ENCODE data around the gene KHDC4. TPM values are rescaled to one million over a fixed set of nuclear protein-coding genes. Genes with fewer than 3 reads are reported as not detected.

Gene KHDC4
- total and polyA plus RNA-seq, 2 of the 13 experiments (the other 11 are each of a cell fraction or from before 2014, with no cell fraction given): 33.5 to 92.0 TPM

DNA sequence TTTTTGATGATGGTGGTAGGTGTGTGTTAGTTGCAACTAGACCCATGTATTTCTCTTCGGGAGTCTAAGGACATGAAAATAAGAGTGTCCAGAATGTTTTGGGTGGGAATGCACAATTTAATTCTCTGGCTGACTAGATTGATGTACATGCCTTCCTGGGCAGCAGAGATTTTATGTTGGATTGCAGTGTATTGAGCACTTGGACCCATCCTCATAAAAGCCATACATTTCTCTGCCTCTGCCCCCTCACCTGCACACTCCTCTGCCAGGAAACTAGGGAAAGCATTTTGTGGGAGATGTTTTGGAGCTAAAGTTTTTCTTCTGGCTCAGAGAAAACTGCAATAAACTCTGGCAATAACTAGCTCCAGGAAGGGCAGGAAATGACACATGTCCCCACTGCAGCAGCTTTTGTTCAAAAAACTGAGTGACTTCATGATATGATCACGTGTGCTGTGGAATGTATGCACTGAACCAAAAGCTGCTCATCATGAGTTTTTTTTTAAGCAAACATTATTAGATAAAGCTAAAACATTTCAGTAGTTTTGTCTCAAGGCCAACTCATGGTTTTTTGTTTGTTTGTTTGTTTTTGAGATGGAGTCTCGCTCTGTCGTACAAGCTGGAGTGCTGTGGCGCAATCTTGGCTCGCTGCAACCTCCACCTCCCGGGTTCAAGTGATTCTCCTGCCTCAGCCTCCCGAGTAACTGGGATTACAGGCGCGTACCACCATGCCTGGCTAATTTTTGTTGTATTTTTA lies 40.6 kb downstream of the KHDC4 start (continued):
- TF ChIP-seq, protein P1, sequence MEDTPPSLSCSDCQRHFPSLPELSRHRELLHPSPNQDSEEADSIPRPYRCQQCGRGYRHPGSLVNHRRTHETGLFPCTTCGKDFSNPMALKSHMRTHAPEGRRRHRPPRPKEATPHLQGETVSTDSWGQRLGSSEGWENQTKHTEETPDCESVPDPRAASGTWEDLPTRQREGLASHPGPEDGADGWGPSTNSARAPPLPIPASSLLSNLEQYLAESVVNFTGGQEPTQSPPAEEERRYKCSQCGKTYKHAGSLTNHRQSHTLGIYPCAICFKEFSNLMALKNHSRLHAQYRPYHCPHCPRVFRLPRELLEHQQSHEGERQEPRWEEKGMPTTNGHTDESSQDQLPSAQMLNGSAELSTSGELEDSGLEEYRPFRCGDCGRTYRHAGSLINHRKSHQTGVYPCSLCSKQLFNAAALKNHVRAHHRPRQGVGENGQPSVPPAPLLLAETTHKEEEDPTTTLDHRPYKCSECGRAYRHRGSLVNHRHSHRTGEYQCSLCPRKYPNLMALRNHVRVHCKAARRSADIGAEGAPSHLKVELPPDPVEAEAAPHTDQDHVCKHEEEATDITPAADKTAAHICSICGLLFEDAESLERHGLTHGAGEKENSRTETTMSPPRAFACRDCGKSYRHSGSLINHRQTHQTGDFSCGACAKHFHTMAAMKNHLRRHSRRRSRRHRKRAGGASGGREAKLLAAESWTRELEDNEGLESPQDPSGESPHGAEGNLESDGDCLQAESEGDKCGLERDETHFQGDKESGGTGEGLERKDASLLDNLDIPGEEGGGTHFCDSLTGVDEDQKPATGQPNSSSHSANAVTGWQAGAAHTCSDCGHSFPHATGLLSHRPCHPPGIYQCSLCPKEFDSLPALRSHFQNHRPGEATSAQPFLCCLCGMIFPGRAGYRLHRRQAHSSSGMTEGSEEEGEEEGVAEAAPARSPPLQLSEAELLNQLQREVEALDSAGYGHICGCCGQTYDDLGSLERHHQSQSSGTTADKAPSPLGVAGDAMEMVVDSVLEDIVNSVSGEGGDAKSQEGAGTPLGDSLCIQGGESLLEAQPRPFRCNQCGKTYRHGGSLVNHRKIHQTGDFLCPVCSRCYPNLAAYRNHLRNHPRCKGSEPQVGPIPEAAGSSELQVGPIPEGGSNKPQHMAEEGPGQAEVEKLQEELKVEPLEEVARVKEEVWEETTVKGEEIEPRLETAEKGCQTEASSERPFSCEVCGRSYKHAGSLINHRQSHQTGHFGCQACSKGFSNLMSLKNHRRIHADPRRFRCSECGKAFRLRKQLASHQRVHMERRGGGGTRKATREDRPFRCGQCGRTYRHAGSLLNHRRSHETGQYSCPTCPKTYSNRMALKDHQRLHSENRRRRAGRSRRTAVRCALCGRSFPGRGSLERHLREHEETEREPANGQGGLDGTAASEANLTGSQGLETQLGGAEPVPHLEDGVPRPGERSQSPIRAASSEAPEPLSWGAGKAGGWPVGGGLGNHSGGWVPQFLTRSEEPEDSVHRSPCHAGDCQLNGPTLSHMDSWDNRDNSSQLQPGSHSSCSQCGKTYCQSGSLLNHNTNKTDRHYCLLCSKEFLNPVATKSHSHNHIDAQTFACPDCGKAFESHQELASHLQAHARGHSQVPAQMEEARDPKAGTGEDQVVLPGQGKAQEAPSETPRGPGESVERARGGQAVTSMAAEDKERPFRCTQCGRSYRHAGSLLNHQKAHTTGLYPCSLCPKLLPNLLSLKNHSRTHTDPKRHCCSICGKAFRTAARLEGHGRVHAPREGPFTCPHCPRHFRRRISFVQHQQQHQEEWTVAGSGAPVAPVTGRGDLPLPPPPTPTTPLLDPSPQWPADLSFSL (CRISPR knock-in tag; IDR thresholded peaks at IDR 0.05): no peak
- TF ChIP-seq, protein P2, sequence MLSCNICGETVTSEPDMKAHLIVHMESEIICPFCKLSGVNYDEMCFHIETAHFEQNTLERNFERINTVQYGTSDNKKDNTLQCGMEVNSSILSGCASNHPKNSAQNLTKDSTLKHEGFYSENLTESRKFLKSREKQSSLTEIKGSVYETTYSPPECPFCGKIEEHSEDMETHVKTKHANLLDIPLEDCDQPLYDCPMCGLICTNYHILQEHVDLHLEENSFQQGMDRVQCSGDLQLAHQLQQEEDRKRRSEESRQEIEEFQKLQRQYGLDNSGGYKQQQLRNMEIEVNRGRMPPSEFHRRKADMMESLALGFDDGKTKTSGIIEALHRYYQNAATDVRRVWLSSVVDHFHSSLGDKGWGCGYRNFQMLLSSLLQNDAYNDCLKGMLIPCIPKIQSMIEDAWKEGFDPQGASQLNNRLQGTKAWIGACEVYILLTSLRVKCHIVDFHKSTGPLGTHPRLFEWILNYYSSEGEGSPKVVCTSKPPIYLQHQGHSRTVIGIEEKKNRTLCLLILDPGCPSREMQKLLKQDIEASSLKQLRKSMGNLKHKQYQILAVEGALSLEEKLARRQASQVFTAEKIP (CRISPR knock-in tag; IDR thresholded peaks at IDR 0.05; ENCODE audit: borderline replicate concordance): no peak
- TF ChIP-seq ZC3H4 (CRISPR knock-in tag; IDR thresholded peaks at IDR 0.05; ENCODE audit: borderline replicate concordance): no peak
- TF ChIP-seq PTBP1 (IDR thresholded peaks at IDR 0.05; ENCODE audit: low read depth, low read length, poor library complexity, severe bottlenecking): no peak
- TF ChIP-seq, protein P3, sequence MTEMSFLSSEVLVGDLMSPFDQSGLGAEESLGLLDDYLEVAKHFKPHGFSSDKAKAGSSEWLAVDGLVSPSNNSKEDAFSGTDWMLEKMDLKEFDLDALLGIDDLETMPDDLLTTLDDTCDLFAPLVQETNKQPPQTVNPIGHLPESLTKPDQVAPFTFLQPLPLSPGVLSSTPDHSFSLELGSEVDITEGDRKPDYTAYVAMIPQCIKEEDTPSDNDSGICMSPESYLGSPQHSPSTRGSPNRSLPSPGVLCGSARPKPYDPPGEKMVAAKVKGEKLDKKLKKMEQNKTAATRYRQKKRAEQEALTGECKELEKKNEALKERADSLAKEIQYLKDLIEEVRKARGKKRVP (CRISPR knock-in tag; IDR thresholded peaks at IDR 0.05): peak in 1 of 2 experiments; percentile 61; a peak in 1 of 4 replicates
- peak; percentile 77 for TF ChIP-seq CEBPG (CRISPR knock-in tag; IDR thresholded peaks at IDR 0.05)
- TF ChIP-seq ZBTB20 (CRISPR knock-in tag; IDR thresholded peaks at IDR 0.05; ENCODE audit: borderline replicate concordance, low read depth): no peak
- TF ChIP-seq, protein P4, sequence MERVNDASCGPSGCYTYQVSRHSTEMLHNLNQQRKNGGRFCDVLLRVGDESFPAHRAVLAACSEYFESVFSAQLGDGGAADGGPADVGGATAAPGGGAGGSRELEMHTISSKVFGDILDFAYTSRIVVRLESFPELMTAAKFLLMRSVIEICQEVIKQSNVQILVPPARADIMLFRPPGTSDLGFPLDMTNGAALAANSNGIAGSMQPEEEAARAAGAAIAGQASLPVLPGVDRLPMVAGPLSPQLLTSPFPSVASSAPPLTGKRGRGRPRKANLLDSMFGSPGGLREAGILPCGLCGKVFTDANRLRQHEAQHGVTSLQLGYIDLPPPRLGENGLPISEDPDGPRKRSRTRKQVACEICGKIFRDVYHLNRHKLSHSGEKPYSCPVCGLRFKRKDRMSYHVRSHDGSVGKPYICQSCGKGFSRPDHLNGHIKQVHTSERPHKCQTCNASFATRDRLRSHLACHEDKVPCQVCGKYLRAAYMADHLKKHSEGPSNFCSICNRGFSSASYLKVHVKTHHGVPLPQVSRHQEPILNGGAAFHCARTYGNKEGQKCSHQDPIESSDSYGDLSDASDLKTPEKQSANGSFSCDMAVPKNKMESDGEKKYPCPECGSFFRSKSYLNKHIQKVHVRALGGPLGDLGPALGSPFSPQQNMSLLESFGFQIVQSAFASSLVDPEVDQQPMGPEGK (CRISPR knock-in tag; IDR thresholded peaks at IDR 0.05): no peak
- TF ChIP-seq, protein P5, sequence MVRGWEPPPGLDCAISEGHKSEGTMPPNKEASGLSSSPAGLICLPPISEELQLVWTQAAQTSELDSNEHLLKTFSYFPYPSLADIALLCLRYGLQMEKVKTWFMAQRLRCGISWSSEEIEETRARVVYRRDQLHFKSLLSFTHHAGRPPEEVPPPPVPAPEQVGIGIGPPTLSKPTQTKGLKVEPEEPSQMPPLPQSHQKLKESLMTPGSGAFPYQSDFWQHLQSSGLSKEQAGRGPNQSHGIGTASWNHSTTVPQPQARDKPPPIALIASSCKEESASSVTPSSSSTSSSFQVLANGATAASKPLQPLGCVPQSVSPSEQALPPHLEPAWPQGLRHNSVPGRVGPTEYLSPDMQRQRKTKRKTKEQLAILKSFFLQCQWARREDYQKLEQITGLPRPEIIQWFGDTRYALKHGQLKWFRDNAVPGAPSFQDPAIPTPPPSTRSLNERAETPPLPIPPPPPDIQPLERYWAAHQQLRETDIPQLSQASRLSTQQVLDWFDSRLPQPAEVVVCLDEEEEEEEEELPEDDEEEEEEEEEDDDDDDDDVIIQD (CRISPR knock-in tag; IDR thresholded peaks at IDR 0.05; ENCODE audit: low read depth): peak; percentile 15; the same call in 1 of the 2 replicates
- no peak for TF ChIP-seq BRD4 (CRISPR knock-in tag; IDR thresholded peaks at IDR 0.05)
- peak; percentile 62; the same call in 1 of the 2 replicates for TF ChIP-seq HMG20A (CRISPR knock-in tag; IDR thresholded peaks at IDR 0.05; ENCODE audit: borderline replicate concordance)
- TF ChIP-seq ZNF331 (CRISPR knock-in tag; IDR thresholded peaks at IDR 0.05): peak; percentile 9; the same call in 1 of the 2 replicates
- TF ChIP-seq ZBTB21 (CRISPR knock-in tag; IDR thresholded peaks at IDR 0.05): peak; percentile 81
- 0 out of 2 replicates have a peak, but pooled peaks have one; percentile 37 for TF ChIP-seq CREB1 (IDR thresholded peaks at IDR 0.05)
- 0 out of 2 replicates have a peak, but pooled peaks have one; percentile 28 for TF ChIP-seq CREB1 (CRISPR knock-in tag; IDR thresholded peaks at IDR 0.05)
